HEK293 (cell line): ENCODE measurements around the gene PDE3B.

Source experiments
- CTCF ChIA-PET: fragments of 350-600 bp; formaldehyde crosslinking; extraction: SDS; loops from one replicate; lab custom pipeline; 2021; ENCODE audit warnings: antibody characterized with exemption; lab: Yijun Ruan, JAX
- POLR2A ChIA-PET: fragments of 300-600 bp; formaldehyde crosslinking; extraction: SDS; loops from one replicate; lab custom pipeline; 2020; ENCODE audit warnings: antibody characterized with exemption, inconsistent platforms; lab: Yijun Ruan, JAX
- H3K27ac ChIP-seq: fragments of 200-500 bp; sonication (Bioruptor generic); 2 replicates; pipeline ENCODE4 v1.5.1; 2014; ENCODE audit warnings: low read depth, low read length, control low read depth, inconsistent platforms; ENCODE audit errors: extremely low read depth
- H3K36me3 ChIP-seq, 2 experiments: fragments of 200-500 bp in 1 of 2; sonication (Bioruptor generic) in 1 of 2; 1 replicate in 1 of 2; 2 replicates in 1 of 2; pipeline ENCODE4 v1.5.1; 2014 to 2017; ENCODE audit warnings: inconsistent platforms in 2 of 2, low read length in 2 of 2; ENCODE audit not compliant: control insufficient read depth in 2 of 2, insufficient read depth in 1 of 2
- H3K4me1 ChIP-seq: fragments of 200-500 bp; sonication (Bioruptor generic); 2 replicates; pipeline ENCODE4 v1.5.1; 2014; ENCODE audit warnings: mild to moderate bottlenecking, low read length, inconsistent platforms; ENCODE audit not compliant: control insufficient read depth, insufficient read depth
- H3K4me3 ChIP-seq: 2 replicates; pipeline ENCODE4 v1.5.1; 2011; ENCODE audit warnings: low read depth, mild to moderate bottlenecking, control low read depth, low read length, moderate library complexity
- H3K9me3 ChIP-seq: fragments of 200-500 bp; sonication (Bioruptor generic); 2 replicates; pipeline ENCODE4 v1.5.1; 2014; ENCODE audit warnings: low read depth, low read length, inconsistent platforms; ENCODE audit not compliant: control insufficient read depth, insufficient read depth
- GLI2 ChIP-seq: fragments of 450-650 bp; formaldehyde crosslinking; IDR thresholded peaks from 2 replicates; pipeline ENCODE4; 2017; ENCODE audit warnings: missing biosample characterization, missing genetic modification characterization, low read depth, borderline replicate concordance
- TRIM28 ChIP-seq: IDR thresholded peaks from 2 replicates; pipeline ENCODE4 v1.6.1; 2011; ENCODE audit warnings: low read length, control low read depth, borderline replicate concordance
- ZBTB11 ChIP-seq: fragments of 450-650 bp; formaldehyde crosslinking; conservative IDR thresholded peaks from 2 replicates; pipeline ENCODE4 v1.5.1; 2016; ENCODE audit warnings: low read depth, missing biosample characterization, missing genetic modification characterization
- ZBTB21 ChIP-seq: fragments of 450-650 bp; formaldehyde crosslinking; IDR thresholded peaks from 2 replicates; pipeline ENCODE4 v1.5.1; 2017; ENCODE audit warnings: missing biosample characterization, missing genetic modification characterization
- ZIC2 ChIP-seq: fragments of 450-650 bp; formaldehyde crosslinking; IDR thresholded peaks from 2 replicates; pipeline ENCODE4 v1.5.1; 2016; ENCODE audit warnings: missing biosample characterization, missing genetic modification characterization
- ZNF140 ChIP-seq: fragments of 450-650 bp; formaldehyde crosslinking; IDR thresholded peaks from 2 replicates; pipeline ENCODE4 v1.5.1; 2016; ENCODE audit warnings: missing biosample characterization, missing genetic modification characterization
- ZNF211 ChIP-seq: fragments of 450-650 bp; formaldehyde crosslinking; IDR thresholded peaks from 2 replicates; pipeline ENCODE4 v1.5.1; 2016; ENCODE audit warnings: low read depth, missing biosample characterization, missing genetic modification characterization
- ZNF274 ChIP-seq, 2 experiments: fragments of 200-500 bp in 1 of 2; fragments of 450-650 bp in 1 of 2; sonication (Bioruptor generic) in 1 of 2; formaldehyde crosslinking in 1 of 2; IDR thresholded peaks; 2 replicates each; pipeline versions ENCODE4 v1.5.1 to v1.6.1; 2014 to 2016; ENCODE audit warnings: borderline replicate concordance in 1 of 2, inconsistent platforms in 1 of 2, low read length in 1 of 2, missing biosample characterization in 1 of 2, missing genetic modification characterization in 1 of 2
- ZNF311 ChIP-seq: fragments of 450-650 bp; formaldehyde crosslinking; IDR thresholded peaks from 2 replicates; pipeline ENCODE4 v1.5.1; 2017; ENCODE audit warnings: missing biosample characterization, missing genetic modification characterization, borderline replicate concordance
- ZNF324 ChIP-seq: fragments of 450-650 bp; formaldehyde crosslinking; IDR thresholded peaks from 2 replicates; pipeline ENCODE4 v1.5.1; 2016; ENCODE audit warnings: missing biosample characterization, missing genetic modification characterization
- ZNF350 ChIP-seq: fragments of 450-650 bp; formaldehyde crosslinking; IDR thresholded peaks from 2 replicates; pipeline ENCODE4 v1.5.0; 2017; ENCODE audit warnings: missing biosample characterization, mild to moderate bottlenecking, missing genetic modification characterization
- ZNF394 ChIP-seq: fragments of 450-650 bp; formaldehyde crosslinking; IDR thresholded peaks from 2 replicates; pipeline ENCODE4 v1.5.1; 2016; ENCODE audit warnings: missing biosample characterization, missing genetic modification characterization, mild to moderate bottlenecking, moderate library complexity, borderline replicate concordance
- ZNF473 ChIP-seq: fragments of 450-650 bp; formaldehyde crosslinking; IDR thresholded peaks from 2 replicates; pipeline ENCODE4 v1.5.1; 2017; ENCODE audit warnings: missing biosample characterization, missing genetic modification characterization
- ZNF548 ChIP-seq: fragments of 450-650 bp; formaldehyde crosslinking; IDR thresholded peaks from 2 replicates; pipeline ENCODE4 v1.5.1; 2016; ENCODE audit warnings: missing biosample characterization, missing genetic modification characterization
- ZNF610 ChIP-seq: fragments of 450-650 bp; formaldehyde crosslinking; IDR thresholded peaks from 2 replicates; pipeline ENCODE4 v1.5.1; 2016; ENCODE audit warnings: missing biosample characterization, missing genetic modification characterization, borderline replicate concordance
- ZNF623 ChIP-seq: fragments of 450-650 bp; formaldehyde crosslinking; IDR thresholded peaks from 2 replicates; pipeline ENCODE4 v1.5.1; 2016; ENCODE audit warnings: missing biosample characterization, missing genetic modification characterization
- ZNF645 ChIP-seq: fragments of 450-650 bp; formaldehyde crosslinking; IDR thresholded peaks from 2 replicates; pipeline ENCODE4; 2016; ENCODE audit warnings: missing biosample characterization, missing genetic modification characterization
- ZSCAN23 ChIP-seq: fragments of 450-650 bp; formaldehyde crosslinking; IDR thresholded peaks from 2 replicates; pipeline ENCODE4 v1.5.1; 2016; ENCODE audit warnings: missing biosample characterization, missing genetic modification characterization
- ZXDB ChIP-seq: fragments of 450-650 bp; formaldehyde crosslinking; IDR thresholded peaks from 2 replicates; pipeline ENCODE4 v1.5.1; 2016; ENCODE audit warnings: missing biosample characterization, missing genetic modification characterization
- TF ChIP-seq, protein P1 (sequence below): fragments of 450-650 bp; formaldehyde crosslinking; IDR thresholded peaks from 2 replicates; pipeline ENCODE4 v1.5.1; 2016; ENCODE audit warnings: missing biosample characterization, missing genetic modification characterization

Gene PDE3B

DNA sequence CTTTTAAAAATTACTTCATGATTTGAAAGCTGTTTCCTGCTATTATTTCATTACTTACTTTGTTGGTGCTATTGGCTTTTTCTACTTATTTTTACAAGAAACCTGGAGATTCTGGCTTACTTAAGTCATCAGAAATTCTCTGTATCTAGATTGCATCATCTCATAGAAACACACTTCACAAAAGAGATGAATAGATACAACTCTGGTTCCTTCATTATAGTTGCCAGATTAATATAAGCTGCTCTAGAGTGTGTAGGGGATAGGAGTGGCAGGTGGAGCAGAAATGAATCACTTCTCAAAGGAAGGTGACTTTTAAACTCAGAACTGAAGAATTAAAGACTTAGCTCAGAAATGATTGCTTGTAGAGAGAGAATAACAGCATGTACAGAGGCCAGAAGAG lies 228.4 kb downstream of the PDE3B start (continued):
- TF ChIP-seq, protein P1, sequence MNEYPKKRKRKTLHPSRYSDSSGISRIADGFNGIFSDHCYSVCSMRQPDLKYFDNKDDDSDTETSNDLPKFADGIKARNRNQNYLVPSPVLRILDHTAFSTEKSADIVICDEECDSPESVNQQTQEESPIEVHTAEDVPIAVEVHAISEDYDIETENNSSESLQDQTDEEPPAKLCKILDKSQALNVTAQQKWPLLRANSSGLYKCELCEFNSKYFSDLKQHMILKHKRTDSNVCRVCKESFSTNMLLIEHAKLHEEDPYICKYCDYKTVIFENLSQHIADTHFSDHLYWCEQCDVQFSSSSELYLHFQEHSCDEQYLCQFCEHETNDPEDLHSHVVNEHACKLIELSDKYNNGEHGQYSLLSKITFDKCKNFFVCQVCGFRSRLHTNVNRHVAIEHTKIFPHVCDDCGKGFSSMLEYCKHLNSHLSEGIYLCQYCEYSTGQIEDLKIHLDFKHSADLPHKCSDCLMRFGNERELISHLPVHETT, result no peak
- TF ChIP-seq TRIM28 (no peak), GLI2 (tag by site-specific recombination) (no peak), ZNF394 (tag by site-specific recombination) (no peak)

DNA sequence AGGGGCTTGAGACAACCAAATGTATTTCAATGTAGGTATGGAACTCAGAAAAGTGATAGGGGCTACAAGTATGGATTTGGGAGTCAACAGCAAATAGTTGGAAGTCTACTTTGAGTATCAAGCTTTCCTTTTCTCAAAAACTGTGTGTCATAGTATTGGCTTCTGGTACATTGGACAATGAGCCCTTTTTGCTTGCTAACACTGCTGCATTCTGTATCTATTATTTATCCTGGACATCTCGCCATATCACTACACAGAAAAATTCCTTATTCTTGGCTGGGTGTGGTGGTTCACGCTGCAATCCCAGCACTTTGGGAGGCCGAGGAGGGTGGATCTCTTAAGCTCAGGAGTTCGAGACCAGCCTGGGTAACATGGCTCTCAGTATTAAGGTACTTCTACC lies 230.0 kb downstream of the PDE3B start:
- Histone ChIP-seq H3K9me3 (no peaks in the 10 kb centered on the region), H3K4me1 (no peaks in the 10 kb centered on the region), H3K4me3 (no peak overlapping the region), H3K36me3 (peaks cover 3 to 36% of the 10 kb centered on the region in 2 experiments; a peak in 2 of 3 replicates), H3K27ac (no peak overlapping the region)
- POLR2A ChIA-PET, result no interaction called here
- CTCF ChIA-PET, result no interaction called here
- TF ChIP-seq ZNF548 (tag by site-specific recombination), result no peak
- TF ChIP-seq ZNF274 (IDR thresholded peaks at IDR 0.05; ENCODE audit: low read length), result no peak
- no peak for TF ChIP-seq ZNF274 (tag by site-specific recombination; IDR thresholded peaks at IDR 0.05; ENCODE audit: borderline replicate concordance)
- TF ChIP-seq ZNF211 (tag by site-specific recombination), result no peak
- no peak for TF ChIP-seq ZNF623 (tag by site-specific recombination)
- TF ChIP-seq ZXDB (tag by site-specific recombination), result no peak
- no peak for TF ChIP-seq ZNF324 (tag by site-specific recombination)
- TF ChIP-seq ZSCAN23 (tag by site-specific recombination), result no peak
- TF ChIP-seq ZIC2 (tag by site-specific recombination), result no peak
- TF ChIP-seq ZNF473 (tag by site-specific recombination), result no peak
- no peak for TF ChIP-seq ZNF140 (tag by site-specific recombination)
- TF ChIP-seq ZNF645 (tag by site-specific recombination), result no peak
- no peak for TF ChIP-seq ZNF311 (tag by site-specific recombination)
- TF ChIP-seq ZBTB11 (tag by site-specific recombination), result no peak
- TF ChIP-seq ZNF350, result no peak
- TF ChIP-seq ZNF610, result no peak
- TF ChIP-seq, protein P1, result no peak
- no peak for TF ChIP-seq ZBTB21
